Renal pelvis (tissue), 12 donors: ENCODE results near the gene TEX38. TPM values are rescaled to one million over a fixed set of nuclear protein-coding genes. Genes with fewer than 3 reads are reported as not detected.
"Not testable (repeated sequence)": the region's sequence is repeated elsewhere in the genome, so short reads cannot be mapped to it uniquely, and the experiment has no call there.

Experiments
- DNase-seq: peaks from one replicate; pipeline ENCODE4 v3.0.0-alpha.2; 2013
- long read RNA-seq, 16 experiments: transcript quantifications; one replicate each; lab custom pipeline, GENCODE V29; 2026
- polyA plus RNA-seq, 3 donors: library from polyadenylated mRNA; unstranded; fragments of 120-200 nt; gene quantifications; one replicate each; pipeline ENCODE4 v1.2.1, GENCODE V29; 2013; ENCODE audit not compliant: insufficient read length in 3 of 3

TEX38 gene
- polyA plus RNA-seq = under 1 TPM; 0.17 to 0.55 (median 0.34) TPM
- long read RNA-seq, donor 1 = 0 reads
- long read RNA-seq, donor 2 = 0 reads
- long read RNA-seq, donor 3 = 0 reads
- long read RNA-seq, donor 4 = 0 reads
- long read RNA-seq, donor 5 = 0 reads
- long read RNA-seq, donor 6 = 0 reads
- long read RNA-seq, donor 7 = 0 reads
- long read RNA-seq, donor 8 = 0 reads
- long read RNA-seq, donor 9 = 0 reads
- long read RNA-seq, donor 10 = 0 reads
- long read RNA-seq, donor 11 = 0 reads
- long read RNA-seq, donor 12 = 0 reads
- long read RNA-seq, donor 13 = 0 reads
- long read RNA-seq, donor 14 = 0 reads
- long read RNA-seq, donor 15 = 0 reads
- long read RNA-seq, donor 16 = 0 reads

DNA sequence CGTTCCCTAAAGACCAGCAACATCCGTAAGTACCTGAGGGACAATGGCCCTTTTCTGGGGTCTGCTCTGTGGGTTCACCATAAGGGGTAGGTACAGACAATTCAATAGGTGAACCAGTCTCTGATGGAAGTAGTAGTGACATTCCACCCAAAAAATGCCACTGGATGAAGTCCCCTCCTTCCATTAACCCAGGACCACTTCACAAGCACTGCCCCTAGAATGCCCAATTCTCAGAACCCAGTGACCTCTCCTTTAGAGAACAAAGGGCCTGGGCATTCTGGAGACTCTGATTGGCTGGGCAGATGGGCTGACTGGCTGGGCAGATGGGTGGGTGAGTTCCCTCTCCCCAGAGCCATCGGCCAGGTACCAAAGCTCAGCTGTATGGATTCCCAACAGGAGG lies at the start of gene TEX38:
Gene TEX38, plus strand, starts transcription at position 301 of the 400 bp plus-strand sequence. Its CDS starts 81 bp downstream, at position 382.
- no peak for DNase-seq

DNA sequence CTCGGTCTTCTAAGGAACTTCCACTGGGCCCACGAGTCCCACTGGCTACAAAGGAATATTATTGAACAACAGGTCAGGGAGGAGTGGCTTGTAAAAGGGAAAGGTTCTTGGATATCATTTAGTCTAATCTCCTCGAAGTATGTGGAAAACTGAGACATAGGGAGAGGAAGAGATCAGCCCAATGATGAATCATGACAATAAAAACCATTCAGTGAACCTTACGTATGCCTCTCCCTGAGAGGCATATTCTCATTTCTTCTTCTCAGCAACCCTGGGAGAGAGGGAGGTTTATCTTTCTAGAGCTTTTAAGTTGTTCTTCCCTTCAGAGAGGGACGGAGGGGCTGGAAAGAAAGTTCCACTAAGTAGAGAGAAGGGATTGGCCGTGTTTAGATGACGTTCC lies 49.7 kb upstream of the TEX38 start:
- DNase-seq = no peak

DNA sequence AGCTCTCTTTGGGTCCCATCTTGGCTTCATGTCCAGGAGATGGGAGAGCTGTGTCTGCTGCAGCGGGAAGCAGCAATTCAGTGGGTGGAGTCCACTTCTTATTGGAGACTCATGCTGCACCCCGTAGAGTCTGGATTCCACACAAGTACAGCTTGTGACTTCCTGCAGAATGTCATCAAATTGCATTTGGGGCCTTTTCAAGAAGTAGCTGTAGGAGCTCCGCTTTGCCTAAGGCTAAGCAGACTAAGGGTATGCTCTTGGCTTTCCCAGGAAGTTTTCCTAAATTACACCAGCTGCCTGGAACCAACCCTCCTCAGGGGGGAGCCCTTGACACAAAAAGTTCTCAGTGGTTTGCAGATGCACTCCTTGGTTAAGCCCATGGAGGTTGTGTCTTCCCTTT lies 49.3 kb upstream of the TEX38 start:
- DNase-seq = no peak

DNA sequence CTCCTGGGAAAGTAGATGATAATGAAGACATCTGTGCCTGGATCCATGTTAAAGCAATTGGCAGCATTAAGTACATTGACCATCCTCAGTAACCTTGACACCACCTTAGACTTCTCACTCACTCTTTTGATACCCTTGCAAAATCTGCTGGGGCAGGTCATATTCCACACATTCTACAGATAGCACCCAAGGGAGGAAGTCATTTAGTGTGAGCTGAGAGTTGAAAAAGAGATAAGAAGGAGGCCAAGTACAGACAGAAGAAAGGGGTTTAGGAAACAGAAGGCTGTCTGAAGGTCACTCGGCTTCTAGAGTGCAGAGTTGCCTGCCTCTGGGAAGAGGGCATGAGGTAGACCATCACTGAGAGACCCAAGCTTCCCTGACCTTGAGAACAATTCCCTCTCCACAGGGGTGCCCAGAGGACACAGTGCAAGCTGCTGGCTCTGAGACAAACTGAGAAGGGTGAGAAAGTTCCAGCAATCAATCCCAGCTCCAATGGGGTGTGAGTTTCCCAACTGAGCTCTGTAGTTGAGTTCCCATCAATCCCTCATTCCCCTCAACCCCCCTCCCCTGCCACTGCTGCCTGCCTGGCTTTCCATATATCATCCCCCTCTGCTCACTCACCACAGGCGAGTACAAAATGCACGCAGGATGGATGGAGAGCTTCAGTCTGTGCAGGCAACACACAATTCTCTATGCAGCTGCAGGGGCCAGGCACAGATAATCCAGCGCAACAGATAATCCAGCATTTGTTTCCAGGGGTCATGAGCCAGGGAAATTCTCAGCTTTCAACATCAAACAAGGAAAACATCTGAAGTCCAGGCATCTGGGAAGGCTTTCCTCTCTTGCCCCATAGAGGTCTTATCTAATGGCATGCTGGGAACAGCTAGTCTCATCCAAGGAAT lies 47.7 kb upstream of the TEX38 start:
- no peak for DNase-seq

DNA sequence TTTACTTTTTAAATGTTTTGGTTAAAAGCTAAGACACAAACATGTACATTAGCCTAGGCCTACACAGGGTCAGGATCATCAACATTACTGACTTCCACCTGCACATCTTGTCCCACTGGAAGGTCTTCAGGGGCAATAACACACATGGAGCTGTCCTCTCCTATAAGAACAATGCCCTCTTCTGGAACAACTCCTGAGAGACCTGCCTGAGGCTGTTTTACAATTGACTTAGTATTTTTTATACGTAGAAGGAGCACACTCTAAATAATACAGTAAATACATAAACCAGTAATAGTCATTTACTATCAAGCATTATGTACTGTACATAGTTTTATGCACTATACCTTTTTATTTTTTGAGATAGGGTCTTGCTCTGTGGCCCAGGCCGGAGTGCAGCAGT lies 40.9 kb upstream of the TEX38 start:
- no peak for DNase-seq

DNA sequence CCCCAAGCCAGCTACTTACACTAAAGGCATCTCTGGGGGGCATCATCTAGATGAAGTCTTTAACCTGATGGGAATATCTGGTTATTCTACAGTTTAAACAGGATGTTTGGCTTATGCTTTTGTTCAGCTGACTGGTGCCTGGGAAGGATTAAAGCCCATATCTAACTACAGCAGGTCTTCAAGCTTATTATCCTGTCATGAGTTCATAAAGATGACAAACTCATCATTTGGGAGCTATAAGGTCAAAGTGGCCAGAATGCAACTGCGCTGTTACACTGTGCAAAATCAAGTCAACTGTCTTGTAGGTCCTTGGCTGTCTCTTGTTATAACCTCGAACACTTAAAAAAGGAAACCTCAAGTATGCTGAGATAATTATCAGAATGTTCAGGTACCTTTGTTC lies 36.4 kb upstream of the TEX38 start:
- no peak for DNase-seq

DNA sequence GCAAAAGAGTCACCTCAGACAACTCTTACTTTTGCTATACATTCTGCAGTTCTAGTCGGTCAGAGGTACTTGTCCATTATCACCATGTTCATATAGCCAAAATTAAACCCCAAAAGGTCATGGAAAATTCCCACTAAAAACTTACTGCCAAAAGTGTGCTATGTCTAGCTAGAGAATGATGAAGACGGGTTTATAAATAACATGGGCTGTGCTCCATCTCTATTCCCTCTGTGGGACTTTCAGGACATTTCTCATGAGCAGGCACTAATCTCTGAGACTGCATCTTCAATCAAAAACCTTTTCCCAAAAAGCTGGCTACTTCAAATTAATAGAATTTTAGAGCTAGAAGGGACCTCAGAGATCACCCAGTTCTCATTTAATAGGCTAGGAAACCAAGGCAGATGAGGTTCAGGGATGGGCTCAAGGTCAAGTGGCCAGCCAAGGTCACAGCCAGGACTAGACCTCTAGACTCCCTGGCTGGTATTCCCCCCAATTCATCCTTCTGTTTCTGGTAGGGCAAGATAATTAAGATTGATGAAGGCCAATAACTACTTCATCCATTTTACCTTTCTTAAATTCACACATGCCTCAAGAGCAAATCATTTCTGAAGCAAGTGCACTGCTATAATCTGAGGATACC lies 34.1 kb upstream of the TEX38 start:
- DNase-seq = no peak

DNA sequence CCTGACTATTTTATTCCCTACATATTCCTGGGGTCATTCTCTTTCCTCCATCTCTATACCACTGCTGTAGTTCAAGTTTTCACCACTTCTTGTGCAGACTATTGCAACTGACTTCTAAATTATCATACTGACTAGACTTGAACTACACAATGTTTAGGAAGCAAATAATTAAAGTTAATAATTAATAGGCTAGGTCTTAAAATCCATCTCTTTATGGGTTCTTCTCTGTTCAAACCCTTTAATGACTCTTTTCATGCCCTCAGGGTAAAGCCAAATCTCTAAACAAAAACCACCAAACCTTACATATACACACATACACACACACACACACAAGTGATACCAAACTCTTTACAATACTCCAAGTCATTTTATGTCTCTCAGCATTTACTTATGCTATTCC lies 32.7 kb upstream of the TEX38 start:
- no peak for DNase-seq

DNA sequence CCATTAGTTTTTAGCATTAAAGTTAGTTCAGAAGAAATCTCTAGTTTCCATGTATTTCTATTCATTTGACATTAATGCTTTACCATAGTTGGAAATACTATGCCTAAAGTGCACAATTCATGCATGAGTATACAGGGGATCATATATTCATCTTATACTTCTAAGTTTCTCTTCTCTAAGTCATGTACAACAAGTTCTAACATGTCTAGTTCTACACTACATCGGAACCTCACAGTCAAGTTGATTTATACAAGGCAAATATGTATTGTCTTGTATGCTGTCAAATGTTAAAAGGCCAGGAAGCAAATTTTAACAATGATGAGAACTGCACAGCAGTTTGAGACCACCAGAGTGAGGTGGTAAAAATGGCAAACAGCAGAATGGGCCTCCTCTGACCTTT lies 32.1 kb upstream of the TEX38 start:
- DNase-seq = no peak

DNA sequence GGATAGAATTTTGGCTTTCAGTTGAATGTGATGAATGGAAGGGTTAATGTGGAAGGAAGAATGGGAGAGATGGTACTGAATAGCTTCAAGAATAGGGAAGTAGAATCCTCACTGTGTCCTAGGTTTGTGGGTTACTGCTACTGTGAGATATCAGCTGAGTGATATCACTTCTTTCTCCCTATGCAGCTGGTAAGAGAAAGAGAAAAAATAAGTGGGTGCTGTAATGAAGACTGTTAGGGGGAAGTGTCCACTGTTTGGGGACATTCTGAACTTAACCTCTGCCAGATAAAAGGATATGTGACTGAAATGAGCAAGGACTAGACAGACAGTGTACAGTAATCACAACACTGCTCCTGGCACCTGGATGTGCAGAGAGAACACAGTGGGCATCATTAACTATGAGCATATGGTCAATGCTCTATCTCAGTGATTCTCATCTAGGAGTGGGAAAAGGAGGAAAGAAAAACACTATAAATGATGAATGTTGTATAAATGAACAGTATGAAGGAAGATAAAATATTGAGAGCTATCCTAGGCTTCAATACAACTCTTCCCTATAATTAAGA lies 29.5 kb upstream of the TEX38 start:
- DNase-seq = no peak

DNA sequence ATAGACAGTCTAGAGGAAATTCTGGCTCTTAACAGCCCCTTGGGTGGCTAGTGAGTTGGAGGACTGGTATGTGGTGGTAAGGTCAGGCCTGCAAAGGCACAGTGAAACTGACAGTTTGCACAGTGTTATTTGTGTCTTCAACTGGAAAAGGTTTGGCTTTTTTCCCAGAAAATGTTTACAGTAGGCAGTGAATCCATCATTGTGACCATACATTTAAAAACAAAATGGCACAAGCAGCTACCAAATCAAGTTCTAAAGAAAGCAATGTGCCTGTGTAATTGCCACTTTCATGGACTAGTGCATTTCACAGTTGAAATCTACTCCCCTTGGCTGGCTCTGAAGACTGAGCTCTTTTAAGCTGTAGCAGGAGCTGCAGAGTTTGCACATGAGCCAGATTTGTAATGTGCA lies 28.3 kb upstream of the TEX38 start:
- DNase-seq = peak; percentile 30

DNA sequence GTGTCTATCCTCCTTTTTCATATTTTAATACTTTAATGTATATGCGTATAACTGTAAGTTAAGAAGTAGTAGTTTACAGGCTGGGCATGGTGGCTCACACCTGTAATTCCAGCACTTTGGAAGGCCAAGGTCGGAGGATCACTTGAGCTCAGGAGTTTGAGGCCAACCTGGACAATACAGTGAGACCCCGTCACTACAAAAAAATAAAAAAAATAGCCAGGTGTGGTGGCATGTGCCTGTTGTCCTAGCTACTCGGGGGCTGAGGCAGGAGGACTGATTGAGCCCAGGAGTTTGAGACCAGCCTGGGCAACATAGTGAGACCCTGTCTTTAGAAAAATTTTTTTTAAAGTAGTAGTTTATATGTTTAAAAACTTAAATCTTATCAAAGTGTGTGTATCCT lies 25.8 kb upstream of the TEX38 start:
- DNase-seq = no peak

DNA sequence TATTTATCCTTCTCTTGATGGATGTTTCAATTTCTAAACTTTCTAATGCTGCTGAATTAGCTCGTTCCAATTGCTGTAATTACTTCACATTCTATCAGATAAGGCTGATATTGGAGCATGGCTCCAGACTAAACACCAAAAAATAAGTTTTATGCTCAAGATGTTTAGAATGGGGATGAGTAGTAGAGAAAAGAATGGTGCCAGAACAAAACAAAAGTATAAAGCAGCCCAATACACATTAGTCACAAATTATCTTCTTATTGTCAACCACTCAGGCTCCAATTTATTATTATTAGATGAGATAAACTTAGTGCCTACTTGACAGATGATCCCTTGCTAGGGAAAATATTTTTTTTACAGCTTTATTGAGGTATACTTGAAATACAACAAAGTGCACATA lies 25.3 kb upstream of the TEX38 start:
- DNase-seq = no peak

DNA sequence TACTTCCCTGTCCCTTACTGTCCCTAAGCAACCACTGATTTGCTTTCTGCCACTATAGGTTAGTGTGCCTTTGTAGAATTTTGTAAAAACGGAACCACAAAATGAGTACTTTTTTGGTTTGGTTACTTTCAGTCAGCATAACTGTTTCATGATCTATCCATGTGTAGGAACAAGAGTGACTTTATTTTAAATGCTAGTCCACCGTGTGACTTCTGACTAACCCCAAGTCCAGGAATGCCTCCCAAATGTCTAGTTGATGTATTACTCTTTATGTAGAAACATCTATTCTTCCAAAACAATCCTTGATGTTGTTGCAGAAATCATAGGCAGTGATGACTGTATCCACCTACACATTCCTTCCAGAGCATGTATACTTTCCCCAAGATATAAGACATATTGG lies 24.8 kb upstream of the TEX38 start:
- DNase-seq = no peak

DNA sequence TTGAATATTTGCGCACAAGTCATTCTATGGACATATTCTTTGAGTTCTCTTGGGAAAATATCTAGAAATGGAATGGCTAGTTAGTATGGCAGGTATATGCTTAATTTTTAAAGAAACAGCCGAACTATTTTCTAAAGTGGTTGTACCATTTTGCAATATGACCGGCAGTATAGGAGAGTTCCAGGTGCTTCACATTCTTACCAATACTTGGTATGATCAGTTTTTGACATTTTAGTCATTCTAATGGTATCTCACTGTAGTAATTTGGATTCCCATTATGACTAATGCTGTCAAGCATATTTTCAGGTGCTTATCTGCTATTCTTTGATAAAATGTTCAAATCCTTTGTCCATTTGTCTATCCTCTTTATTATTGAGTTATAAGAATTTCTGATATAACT lies 24.0 kb upstream of the TEX38 start:
- no peak for DNase-seq

DNA sequence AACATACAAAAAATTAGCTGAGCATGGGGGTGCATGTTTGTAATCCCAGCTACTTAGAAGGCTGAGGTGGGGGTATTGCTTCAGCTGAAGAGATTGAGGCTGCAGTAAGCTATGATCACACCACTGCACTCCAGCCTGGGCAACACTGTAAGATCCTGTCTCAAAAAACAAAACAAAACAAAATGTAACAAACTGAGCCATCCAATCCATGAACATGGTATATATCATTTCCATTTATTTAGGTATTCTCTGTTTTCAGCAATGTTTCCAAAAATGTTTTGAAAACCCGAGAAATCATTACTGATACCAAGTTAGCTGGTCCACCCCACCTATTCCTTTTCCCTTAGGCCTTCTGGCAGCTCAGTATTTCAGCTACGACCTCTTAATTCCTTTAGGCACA lies 21.9 kb upstream of the TEX38 start:
- no peak for DNase-seq

DNA sequence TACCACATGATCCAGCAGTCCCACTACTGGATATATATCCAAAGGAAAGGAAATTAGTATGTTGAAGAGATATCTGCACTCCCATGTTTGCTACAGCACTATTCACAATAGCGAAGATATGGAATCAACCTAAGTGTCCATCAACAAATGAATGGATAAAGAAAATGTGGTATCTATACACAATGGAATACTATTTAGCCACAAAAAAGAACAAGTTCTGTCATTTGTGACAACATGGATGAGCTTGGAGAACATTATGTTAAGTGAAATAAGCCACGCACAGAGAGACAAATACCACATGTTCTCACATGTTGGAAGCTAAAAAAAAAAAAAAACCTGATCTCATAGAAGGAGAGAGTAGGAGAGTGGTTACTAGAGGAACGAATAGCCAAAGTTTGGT lies 21.2 kb upstream of the TEX38 start:
- no peak for DNase-seq

DNA sequence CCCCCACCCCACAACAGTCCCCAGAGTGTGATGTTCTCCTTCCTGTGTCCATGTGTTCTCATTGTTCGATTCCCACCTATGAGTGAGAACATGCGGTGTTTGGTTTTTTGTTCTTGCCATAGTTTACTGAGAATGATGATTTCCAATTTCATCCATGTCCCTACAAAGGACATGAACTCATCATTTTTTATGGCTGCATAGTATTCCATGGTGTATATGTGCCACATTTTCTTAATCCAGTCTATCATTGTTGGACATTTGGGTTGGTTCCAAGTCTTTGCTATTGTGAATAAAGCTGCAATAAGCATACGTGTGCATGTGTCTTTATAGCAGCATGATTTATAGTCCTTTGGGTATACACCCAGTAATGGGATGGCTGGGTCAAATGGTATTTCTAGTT lies 20.5 kb upstream of the TEX38 start:
- not testable (repeated sequence) for DNase-seq

DNA sequence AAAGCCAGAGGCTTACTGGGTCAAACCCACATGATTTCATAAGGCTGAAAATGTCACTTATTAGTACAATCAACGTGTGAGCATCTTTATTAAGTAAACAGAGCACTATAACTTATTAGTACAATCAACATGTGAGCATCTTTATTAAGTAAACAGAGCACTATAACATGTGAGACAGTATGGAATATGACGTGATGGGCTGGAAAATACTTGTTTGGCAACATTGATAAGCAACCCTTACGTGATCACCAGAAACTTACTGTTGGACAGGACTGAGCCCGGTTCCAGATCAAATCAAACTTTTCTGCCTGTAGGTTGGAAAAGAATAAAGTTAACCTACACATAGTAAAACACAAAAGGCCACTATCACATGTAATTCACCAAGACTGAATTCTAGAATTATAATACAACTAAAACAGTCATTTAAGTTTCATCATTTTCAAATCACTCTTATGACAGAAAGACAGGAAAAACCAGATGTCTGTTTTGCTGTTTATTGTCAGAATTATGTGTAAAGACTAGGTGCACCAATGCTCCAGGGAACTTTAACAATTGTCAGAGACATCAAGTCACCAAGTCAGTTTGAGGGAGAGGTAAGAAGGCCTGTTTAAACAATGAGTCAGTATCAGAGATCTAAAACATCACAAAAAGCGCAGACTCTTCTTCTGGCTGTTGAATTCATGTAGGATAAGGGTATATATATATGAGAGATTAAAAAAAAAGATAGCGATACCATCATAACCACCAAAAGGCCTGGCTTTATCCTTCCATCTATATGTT lies 19.1 kb upstream of the TEX38 start:
- no peak for DNase-seq

DNA sequence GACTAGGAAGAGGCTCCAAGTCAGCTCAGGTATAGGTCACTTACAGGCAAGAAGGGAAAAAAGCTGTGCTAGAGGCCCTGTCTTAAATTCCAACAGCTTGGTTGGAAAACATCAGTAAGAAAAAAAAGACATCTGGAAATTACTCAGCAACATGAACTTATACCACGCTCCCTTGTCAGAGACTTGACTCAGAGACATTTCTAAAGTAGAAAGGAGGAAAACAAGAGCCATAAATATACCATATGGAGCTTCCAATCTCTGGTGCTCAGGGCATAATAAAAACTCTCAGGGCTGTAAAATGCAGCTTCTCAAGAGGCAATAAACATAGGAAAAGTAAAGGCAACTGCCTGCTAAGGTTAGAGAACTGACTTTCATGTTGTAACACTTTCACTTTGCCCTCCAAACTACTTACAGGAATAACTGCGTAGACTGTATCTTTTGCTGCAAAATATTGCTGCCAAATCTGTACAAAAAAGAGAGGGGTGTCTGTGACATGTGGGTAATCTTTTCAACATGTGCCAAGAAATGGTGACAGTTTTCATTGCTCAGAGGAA lies 18.2 kb upstream of the TEX38 start:
- DNase-seq = peak; percentile 57

DNA sequence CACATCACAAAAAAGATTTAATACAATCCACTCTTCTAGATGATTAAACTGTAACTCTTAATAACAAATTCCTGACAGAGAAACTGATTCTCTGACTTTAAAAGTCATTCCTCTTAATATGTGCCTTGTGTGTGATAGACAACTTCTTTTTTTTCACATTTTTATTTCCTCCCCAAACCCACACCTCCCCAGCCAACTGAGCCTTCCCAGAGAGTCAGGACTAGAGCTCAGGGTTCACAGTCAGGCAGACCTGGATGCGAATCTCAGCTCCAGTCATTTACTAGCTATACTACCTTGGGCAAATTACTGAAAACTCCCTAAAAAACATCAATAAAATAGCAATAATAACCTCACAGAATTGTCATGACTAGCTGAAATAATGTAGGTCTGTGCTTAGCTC lies 17.6 kb upstream of the TEX38 start:
- no peak for DNase-seq
